ENCODE results near the gene SNED1.

- TF ChIP-seq FOXP2 (optimal IDR thresholded peaks at IDR 0.05; ENCODE audit: borderline replicate concordance, extremely low read depth, extremely low read length, insufficient read depth): no peak
- TF ChIP-seq POLR2AphosphoS5 (IDR thresholded peaks at IDR 0.05; ENCODE audit: low read depth, low read length): no peak
Observed at GRCh38 chr2:240965296-240965904, 33.0 kb upstream of the SNED1 start.
